ENCODE results near the gene ASAP3. TPM values are rescaled to one million over a fixed set of nuclear protein-coding genes. Genes with fewer than 3 reads are reported as not detected.
"Not testable (repeated sequence)": the region's sequence is repeated elsewhere in the genome, so short reads cannot be mapped to it uniquely, and the experiment has no call there.

ASAP3 gene
- total RNA-seq, 2 donors from 2014 or later = 38.6 to 47.2 TPM

DNA sequence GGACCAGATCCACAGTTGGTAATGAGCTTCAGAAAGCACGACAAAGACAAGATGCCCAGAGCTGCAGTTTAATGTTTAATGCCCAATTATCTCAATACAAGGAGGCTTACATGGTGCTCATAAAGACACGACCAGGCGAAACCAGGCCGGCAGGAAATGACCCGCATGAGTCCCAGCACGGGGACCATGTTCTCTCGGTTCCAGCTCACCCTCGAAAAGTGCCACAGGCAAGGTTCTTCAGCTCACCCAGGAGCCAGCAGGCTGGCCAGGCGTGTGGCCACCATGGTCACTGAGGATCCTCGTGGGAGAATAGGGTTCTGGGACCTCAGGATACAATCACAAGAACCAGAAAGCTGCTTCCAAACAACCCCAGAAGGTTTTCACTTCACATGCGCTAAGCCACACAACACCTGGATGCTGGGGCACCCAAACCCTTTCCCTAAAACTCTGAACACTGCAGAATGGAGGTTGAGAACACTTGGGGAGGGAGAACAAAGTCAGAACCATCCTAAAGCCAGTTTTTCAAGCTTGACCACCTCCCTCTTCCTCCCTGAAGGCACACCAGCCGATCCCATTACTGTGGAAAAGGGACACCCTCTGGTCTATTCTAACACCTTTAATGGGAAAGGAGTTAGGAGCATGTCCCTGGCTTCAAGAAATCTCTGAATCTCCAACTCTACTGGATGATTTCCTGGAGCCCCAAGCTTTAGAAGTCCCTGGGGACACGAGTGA is 22.6 kb upstream of the ASAP3 start:
- H3K27ac ChIP-seq = no peak overlapping the region
- H3K9me3 ChIP-seq = no peaks in the 10 kb centered on the region
- H3K4me1 ChIP-seq = no peaks in the 10 kb centered on the region
- no peaks in the 10 kb centered on the region for H3K27me3 ChIP-seq
- H3K36me3 ChIP-seq = no peaks in the 10 kb centered on the region
- no peak for TF ChIP-seq CTCF (IDR thresholded peaks at IDR 0.05)
- no peak overlapping the region for H3K4me3 ChIP-seq
- DNase-seq (ENCODE audit: low spot score) = no peak

DNA sequence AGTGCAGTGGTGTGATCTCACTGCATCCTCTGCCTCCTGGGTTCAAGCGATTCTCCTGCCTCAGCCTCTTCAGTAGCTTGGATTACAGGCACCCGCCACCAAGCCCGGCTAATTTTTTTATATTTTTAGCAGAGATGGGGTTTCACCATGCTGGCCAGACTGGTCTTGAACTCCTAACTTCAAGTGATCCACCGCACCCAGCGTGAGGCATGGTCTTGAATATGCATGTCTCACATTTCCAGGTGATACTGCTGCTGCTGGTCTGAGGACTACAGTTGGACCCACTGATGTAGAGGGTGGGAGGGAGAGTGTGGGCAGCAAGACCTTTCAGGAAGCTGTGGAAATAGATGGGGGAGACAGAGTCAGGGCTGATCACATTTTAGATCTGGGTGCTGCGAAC is 21.9 kb upstream of the ASAP3 start:
- Histone ChIP-seq H3K4me1 (no peaks in the 10 kb centered on the region), H3K4me3 (no peak overlapping the region), H3K36me3 (no peaks in the 10 kb centered on the region), H3K27ac (no peak overlapping the region), H3K27me3 (no peaks in the 10 kb centered on the region), H3K9me3 (no peaks in the 10 kb centered on the region)
- TF ChIP-seq CTCF (IDR thresholded peaks at IDR 0.05) = no peak
- no peak for DNase-seq (ENCODE audit: low spot score)

- H3K4me3 ChIP-seq; DNase-seq (ENCODE audit: low spot score): not testable (repeated sequence)
Measured at GRCh38 chr1:23504156-23504555, 20.2 kb upstream of the ASAP3 start.

GRCh38 chr1:23502951-23503350 is 19.0 kb upstream of the ASAP3 start:
- Histone ChIP-seq H3K4me1 (no peaks in the 10 kb centered on the region), H3K36me3 (no peaks in the 10 kb centered on the region), H3K27ac (no peak overlapping the region), H3K27me3 (no peaks in the 10 kb centered on the region), H3K9me3 (no peaks in the 10 kb centered on the region), H3K4me3 (no peak overlapping the region)
- no peak for DNase-seq (ENCODE audit: low spot score)
- no peak for TF ChIP-seq CTCF (IDR thresholded peaks at IDR 0.05)

More at GRCh38 chr1:23504156-23504555, 20.2 kb upstream of the ASAP3 start:
- not testable (repeated sequence) for H3K27me3 ChIP-seq, H3K27ac ChIP-seq, H3K36me3 ChIP-seq, H3K9me3 ChIP-seq, H3K4me1 ChIP-seq

DNA sequence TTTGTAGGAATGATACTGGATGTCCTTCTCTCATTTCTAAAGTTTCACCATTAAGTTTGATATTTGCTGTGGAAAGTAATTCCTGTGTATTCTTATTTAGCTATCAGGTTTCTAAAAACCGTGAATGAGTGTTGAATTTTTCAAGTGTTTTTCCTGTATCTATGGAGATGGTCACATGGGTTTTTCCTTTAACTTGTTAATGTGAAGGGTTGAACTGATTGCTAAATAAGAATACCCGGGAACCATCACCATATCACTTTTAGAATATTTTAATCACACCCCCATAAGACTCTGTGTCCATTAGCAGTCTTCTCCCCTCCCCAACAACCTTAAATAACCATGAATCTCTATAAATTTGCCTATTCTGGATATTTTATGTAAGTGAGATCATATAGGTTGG is 16.5 kb upstream of the ASAP3 start:
- no peaks in the 10 kb centered on the region for H3K4me1 ChIP-seq
- H3K4me3 ChIP-seq = no peak overlapping the region
- H3K27ac ChIP-seq = no peak overlapping the region
- no peak for TF ChIP-seq CTCF (IDR thresholded peaks at IDR 0.05)
- no peaks in the 10 kb centered on the region for H3K9me3 ChIP-seq
- H3K36me3 ChIP-seq = no peaks in the 10 kb centered on the region
- no peaks in the 10 kb centered on the region for H3K27me3 ChIP-seq
- DNase-seq (ENCODE audit: low spot score) = no peak

DNA sequence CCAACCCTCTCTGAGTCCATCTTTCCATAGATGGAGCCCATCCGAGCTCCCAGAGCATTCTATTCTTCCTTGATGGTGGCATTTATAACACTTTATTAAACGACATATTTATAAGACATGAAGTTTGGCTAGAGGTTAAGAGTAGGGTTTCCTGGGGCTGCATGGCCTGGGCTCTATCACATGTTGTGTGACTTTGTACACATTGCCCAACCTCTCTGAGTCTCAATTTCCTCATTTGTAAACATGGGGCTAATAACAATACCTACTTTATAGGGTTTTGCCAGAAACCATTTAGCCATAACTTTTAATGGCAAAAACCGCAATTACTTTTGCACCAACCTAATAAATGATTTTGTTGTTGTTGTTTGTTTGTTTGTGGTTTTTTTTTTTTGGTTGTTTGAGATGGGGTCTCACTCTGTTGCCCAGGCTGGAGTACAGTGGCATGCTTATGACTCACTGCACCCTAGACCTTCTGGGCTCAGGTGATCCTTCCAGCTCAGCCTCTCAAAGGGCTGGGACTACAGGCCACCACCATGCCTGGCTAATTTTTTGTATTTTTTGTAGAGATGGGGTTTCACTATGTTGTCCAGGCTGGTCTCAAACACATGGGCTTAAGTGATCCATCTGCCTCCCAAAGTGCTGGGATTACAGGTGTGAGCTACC is 13.9 kb upstream of the ASAP3 start:
- no peak for TF ChIP-seq CTCF (IDR thresholded peaks at IDR 0.05)
- DNase-seq (ENCODE audit: low spot score) = no peak

More for the DNA sequence above, 13.9 kb upstream of the ASAP3 start:
- H3K27me3 ChIP-seq = no peaks in the 10 kb centered on the region
- H3K4me3 ChIP-seq = no peak overlapping the region
- H3K4me1 ChIP-seq = no peaks in the 10 kb centered on the region
- H3K9me3 ChIP-seq = no peaks in the 10 kb centered on the region
- no peaks in the 10 kb centered on the region for H3K36me3 ChIP-seq
- no peak overlapping the region for H3K27ac ChIP-seq

All from right atrium auricular region (tissue), 2 donors.